ENCODE data around the gene RNF114. TPM values are rescaled to one million over a fixed set of nuclear protein-coding genes. Genes with fewer than 3 reads are reported as not detected.
A peak's percentile ranks its signal among the peaks of the same experiment; 100 is the strongest.

RNF114 gene
- polyA plus RNA-seq, 1 donor (not counting 4 experiments of a cell fraction or from before 2014, with no cell fraction given), result 58.4 TPM

DNA sequence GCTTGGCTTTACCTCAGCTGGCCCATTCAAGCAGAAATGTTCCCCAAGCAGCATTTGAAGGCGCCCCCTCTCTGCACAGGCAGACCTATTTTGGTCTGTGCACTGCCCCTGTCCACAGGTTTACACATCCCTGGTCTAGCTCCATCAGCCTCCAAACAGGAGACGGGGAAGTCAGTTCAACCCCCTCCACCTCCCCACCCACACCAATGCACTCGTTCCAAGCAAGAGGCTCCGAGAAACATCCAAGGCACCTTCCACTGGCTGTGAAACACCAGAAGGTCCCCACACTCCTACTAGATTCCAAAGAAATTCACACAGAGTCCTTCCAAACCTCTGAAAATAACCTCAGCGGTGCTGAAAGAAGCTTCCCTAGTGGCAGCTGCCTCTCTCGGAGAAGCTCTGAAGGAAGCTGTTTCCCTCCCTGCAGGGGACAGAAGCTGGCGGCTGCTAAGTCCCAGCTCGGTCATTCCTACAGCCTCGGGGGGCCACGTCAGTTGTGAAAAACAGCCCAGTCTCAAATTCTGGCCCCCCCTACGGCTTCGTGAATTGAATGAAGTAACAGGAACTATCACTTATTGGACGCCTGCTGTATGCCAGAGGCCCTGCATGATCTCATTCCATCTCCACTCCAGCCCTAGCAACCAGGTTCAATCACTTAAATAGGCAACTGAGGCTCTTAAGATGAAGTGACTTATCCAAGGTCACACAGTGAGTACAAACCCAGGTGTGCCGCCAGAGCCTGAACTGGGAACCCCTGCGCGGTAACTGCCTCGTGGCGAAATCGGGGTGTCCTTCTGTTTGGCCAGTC lies 21.7 kb upstream of the RNF114 start:
- DNase-seq (ENCODE audit: low read depth, low spot score) (no peak), FAIRE-seq (no peak)
- Histone ChIP-seq H3K27me3 (ENCODE audit: control insufficient read depth, extremely low read depth, insufficient read depth, low read length) (no peaks in the 10 kb centered on the region), H3K9ac (ENCODE audit: control insufficient read depth, extremely low read depth, insufficient read depth, low read length) (peak overlapping the region; percentile 99), H4K20me1 (ENCODE audit: control insufficient read depth, extremely low read depth, insufficient read depth, low read length) (no peaks in the 10 kb centered on the region), H3K4me2 (ENCODE audit: control insufficient read depth, extremely low read depth, insufficient read depth, low read depth, low read length) (peak overlapping the region; percentile 83), H3K9me3 (ENCODE audit: control insufficient read depth, low read depth, low read length) (no peaks in the 10 kb centered on the region), H3K36me3 (ENCODE audit: control insufficient read depth in 2 of 2, extremely low read depth in 1 of 2, insufficient read depth in 2 of 2, low read length in 2 of 2) (peaks cover 3 to 8% of the 10 kb centered on the region in 2 experiments), H2AFZ (ENCODE audit: control insufficient read depth, low read length) (peak overlapping the region; percentile 38), H3K4me3 (ENCODE audit: control insufficient read depth in 2 of 3, extremely low read depth in 1 of 3, insufficient read depth in 2 of 3, low read depth in 1 of 3, low read length in 3 of 3) (peak overlapping the region; percentile 89 to 100 (median 90)), H3K9me1 (ENCODE audit: control insufficient read depth, extremely low read depth, insufficient read depth, low read length) (peaks cover 2% of the 10 kb centered on the region), H3K4me1 (ENCODE audit: control insufficient read depth, extremely low read depth, insufficient read depth, low read length) (peaks cover 21% of the 10 kb centered on the region), H3K79me2 (ENCODE audit: control insufficient read depth, insufficient read depth, low read length) (peaks cover 55% of the 10 kb centered on the region), H3K27ac (ENCODE audit: control insufficient read depth, insufficient read depth, low read length) (peak overlapping the region; percentile 100)
- dilution Hi-C loops (cut with MboI; ENCODE audit: extremely low pct_ligation_motif_present, low sequenced_read_pairs), result no loop called here
- TF ChIP-seq, protein P1, sequence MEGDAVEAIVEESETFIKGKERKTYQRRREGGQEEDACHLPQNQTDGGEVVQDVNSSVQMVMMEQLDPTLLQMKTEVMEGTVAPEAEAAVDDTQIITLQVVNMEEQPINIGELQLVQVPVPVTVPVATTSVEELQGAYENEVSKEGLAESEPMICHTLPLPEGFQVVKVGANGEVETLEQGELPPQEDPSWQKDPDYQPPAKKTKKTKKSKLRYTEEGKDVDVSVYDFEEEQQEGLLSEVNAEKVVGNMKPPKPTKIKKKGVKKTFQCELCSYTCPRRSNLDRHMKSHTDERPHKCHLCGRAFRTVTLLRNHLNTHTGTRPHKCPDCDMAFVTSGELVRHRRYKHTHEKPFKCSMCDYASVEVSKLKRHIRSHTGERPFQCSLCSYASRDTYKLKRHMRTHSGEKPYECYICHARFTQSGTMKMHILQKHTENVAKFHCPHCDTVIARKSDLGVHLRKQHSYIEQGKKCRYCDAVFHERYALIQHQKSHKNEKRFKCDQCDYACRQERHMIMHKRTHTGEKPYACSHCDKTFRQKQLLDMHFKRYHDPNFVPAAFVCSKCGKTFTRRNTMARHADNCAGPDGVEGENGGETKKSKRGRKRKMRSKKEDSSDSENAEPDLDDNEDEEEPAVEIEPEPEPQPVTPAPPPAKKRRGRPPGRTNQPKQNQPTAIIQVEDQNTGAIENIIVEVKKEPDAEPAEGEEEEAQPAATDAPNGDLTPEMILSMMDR (optimal IDR thresholded peaks at IDR 0.05 in 1 of 3, IDR thresholded peaks at IDR 0.05 in 1 of 3, conservative IDR thresholded peaks at IDR 0.05 in 1 of 3; ENCODE audit: extremely low read depth in 1 of 3, insufficient read depth in 2 of 3, low read length in 3 of 3), result peak in 2 of 3 experiments; percentile 7 to 19
- TF ChIP-seq EZH2 (IDR thresholded peaks at IDR 0.05; ENCODE audit: low read length), result no peak

DNA sequence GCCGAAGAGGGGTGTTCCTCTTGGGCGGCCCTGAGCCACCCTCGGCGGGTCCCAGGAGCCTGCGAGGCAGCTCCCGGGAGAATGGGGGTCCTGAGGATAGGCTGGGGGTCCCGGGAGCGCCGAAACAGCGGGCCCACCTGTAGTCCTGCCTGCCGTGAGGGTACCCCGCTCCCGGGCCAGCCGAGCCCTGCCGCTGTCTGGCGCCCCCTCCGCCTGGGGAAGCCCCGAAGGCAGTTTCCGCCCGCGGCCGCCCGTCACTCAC lies 21.1 kb upstream of the RNF114 start:
- Histone ChIP-seq H3K4me2 (ENCODE audit: control insufficient read depth, extremely low read depth, insufficient read depth, low read depth, low read length) (peak overlapping the region; percentile 83), H3K36me3 (ENCODE audit: control insufficient read depth in 2 of 2, extremely low read depth in 1 of 2, insufficient read depth in 2 of 2, low read length in 2 of 2) (peaks cover 0 to 8% of the 10 kb centered on the region in 2 experiments), H3K9me1 (ENCODE audit: control insufficient read depth, extremely low read depth, insufficient read depth, low read length) (peaks cover 2% of the 10 kb centered on the region), H4K20me1 (ENCODE audit: control insufficient read depth, extremely low read depth, insufficient read depth, low read length) (no peaks in the 10 kb centered on the region), H3K27me3 (ENCODE audit: control insufficient read depth, extremely low read depth, insufficient read depth, low read length) (no peaks in the 10 kb centered on the region), H3K9me3 (ENCODE audit: control insufficient read depth, low read depth, low read length) (no peaks in the 10 kb centered on the region), H3K27ac (ENCODE audit: control insufficient read depth, insufficient read depth, low read length) (peak overlapping the region; percentile 100), H3K4me3 (ENCODE audit: control insufficient read depth in 2 of 3, extremely low read depth in 1 of 3, insufficient read depth in 2 of 3, low read depth in 1 of 3, low read length in 3 of 3) (peak overlapping the region; percentile 89 to 100 (median 90)), H3K79me2 (ENCODE audit: control insufficient read depth, insufficient read depth, low read length) (peaks cover 52% of the 10 kb centered on the region), H2AFZ (ENCODE audit: control insufficient read depth, low read length) (peak overlapping the region; percentile 100), H3K9ac (ENCODE audit: control insufficient read depth, extremely low read depth, insufficient read depth, low read length) (peak overlapping the region; percentile 99), H3K4me1 (ENCODE audit: control insufficient read depth, extremely low read depth, insufficient read depth, low read length) (peaks cover 21% of the 10 kb centered on the region)
- FAIRE-seq (no peak), DNase-seq (ENCODE audit: low read depth, low spot score) (no peak)
- TF ChIP-seq EZH2 (IDR thresholded peaks at IDR 0.05; ENCODE audit: low read length), result no peak
- TF ChIP-seq, protein P1 (optimal IDR thresholded peaks at IDR 0.05 in 1 of 3, IDR thresholded peaks at IDR 0.05 in 1 of 3, conservative IDR thresholded peaks at IDR 0.05 in 1 of 3; ENCODE audit: extremely low read depth in 1 of 3, insufficient read depth in 2 of 3, low read length in 3 of 3), result no peak
- dilution Hi-C loops (cut with MboI; ENCODE audit: extremely low pct_ligation_motif_present, low sequenced_read_pairs), result no loop called here
